SK-N-SH (cell line): Measurements from ENCODE around the gene CARMIL3. TPM values are rescaled to one million over a fixed set of nuclear protein-coding genes. Genes with fewer than 3 reads are reported as not detected.

Experiments used
- CTCF ChIA-PET: fragments of 300-600, 350-600 bp; formaldehyde crosslinking; extraction: SDS; loops from one replicate; lab custom pipeline; 2021; lab: Yijun Ruan, JAX
- POLR2A ChIA-PET: fragments of 350-600 bp; sonication (Branson Sonifier 250); formaldehyde crosslinking; extraction: SDS; loops from one replicate; lab custom pipeline; 2020; ENCODE audit warnings: antibody characterized with exemption, inconsistent platforms; lab: Yijun Ruan, JAX
- DNase-seq: peaks from one replicate; pipeline ENCODE4 v3.0.0; 2012
- H2AFZ ChIP-seq: fragments of 200-600 bp; sonication (generic); 2 replicates; pipeline ENCODE4 v1.8.1; 2016; ENCODE audit warnings: antibody characterized with exemption, mild to moderate bottlenecking, low read depth
- H3F3A ChIP-seq: fragments of 200-600 bp; sonication (generic); replicated peaks from 2 replicates; pipeline ENCODE3; 2016; ENCODE audit warnings: antibody characterized with exemption, mild to moderate bottlenecking; ENCODE audit not compliant: insufficient read depth
- H3K27ac ChIP-seq, 2 experiments: fragments of 200-500 bp in 1 of 2; fragments of 200-600 bp in 1 of 2; sonication (Bioruptor generic) in 1 of 2; sonication (generic), shearing (Covaris generic) in 1 of 2; 2 replicates each; pipeline versions ENCODE4 v1.5.1 to v1.6.1; 2014 to 2016; ENCODE audit warnings: low read depth in 2 of 2, inconsistent platforms in 1 of 2, low read length in 1 of 2, mild to moderate bottlenecking in 1 of 2, mixed read lengths in 1 of 2
- H3K27me3 ChIP-seq: fragments of 200-600 bp; sonication (generic), shearing (Covaris generic); 2 replicates; pipeline ENCODE4 v1.6.1; 2016; ENCODE audit warnings: mixed run types; ENCODE audit not compliant: insufficient read depth
- H3K36me3 ChIP-seq, 2 experiments: fragments of 200-500 bp in 1 of 2; fragments of 200-600 bp in 1 of 2; sonication (Bioruptor generic) in 1 of 2; sonication (generic) in 1 of 2; replicated peaks in 1 of 2; 2 replicates each; pipeline versions ENCODE3 to v1.5.1; 2014 to 2016; ENCODE audit warnings: low read length in 1 of 2, mild to moderate bottlenecking in 1 of 2; ENCODE audit not compliant: insufficient read depth in 2 of 2, control insufficient read depth in 1 of 2
- H3K4me1 ChIP-seq, 2 experiments: fragments of 200-500 bp in 1 of 2; fragments of 200-600 bp in 1 of 2; sonication (Bioruptor generic) in 1 of 2; sonication (generic), shearing (Covaris generic) in 1 of 2; 2 replicates each; pipeline versions ENCODE4 v1.5.1 to v1.6.1; 2014 to 2016; ENCODE audit warnings: low read depth in 1 of 2, low read length in 1 of 2, mixed run types in 1 of 2; ENCODE audit not compliant: insufficient read depth in 2 of 2, control insufficient read depth in 1 of 2
- H3K4me2 ChIP-seq: fragments of 200-600 bp; sonication (generic), shearing (Covaris generic); 2 replicates; pipeline ENCODE4 v1.6.1; 2017; ENCODE audit warnings: mixed run types
- H3K4me3 ChIP-seq, 2 experiments: fragments of 200-500 bp in 1 of 2; fragments of 200-600 bp in 1 of 2; sonication (Bioruptor generic) in 1 of 2; sonication (generic), shearing (Covaris generic) in 1 of 2; 2 replicates each; pipeline versions ENCODE4 v1.5.1 to v1.8.1; 2014 to 2016; ENCODE audit warnings: low read depth in 2 of 2, inconsistent platforms in 1 of 2, low read length in 1 of 2, mild to moderate bottlenecking in 1 of 2, mixed read lengths in 1 of 2, moderate library complexity in 1 of 2
- H3K79me2 ChIP-seq: fragments of 200-600 bp; sonication (generic); 2 replicates; pipeline ENCODE4 v1.8.1; 2017; ENCODE audit warnings: mild to moderate bottlenecking; ENCODE audit not compliant: insufficient read depth
- H3K9ac ChIP-seq: fragments of 200-600 bp; sonication (generic); 2 replicates; pipeline ENCODE4 v1.6.1; 2017; ENCODE audit warnings: mixed run types
- H3K9me2 ChIP-seq: fragments of 200-600 bp; sonication (generic); 2 replicates; pipeline ENCODE4 v1.6.1; 2017; ENCODE audit warnings: mixed run types
- H3K9me3 ChIP-seq: fragments of 200-600 bp; sonication (generic); 2 replicates; pipeline ENCODE4 v1.6.1; 2017; ENCODE audit warnings: mixed run types, mild to moderate bottlenecking, moderate library complexity
- H4K20me1 ChIP-seq: fragments of 200-600 bp; sonication (generic); 2 replicates; pipeline ENCODE4 v1.6.1; 2017; ENCODE audit warnings: mild to moderate bottlenecking, mixed run types; ENCODE audit not compliant: insufficient read depth
- CHD2 ChIP-seq: fragments of 150-350 bp; IDR thresholded peaks from 2 replicates; pipeline ENCODE4 v1.6.1; 2018; ENCODE audit warnings: low read length; ENCODE audit not compliant: partially characterized antibody
- CTCF ChIP-seq: fragments of 200-600 bp; sonication (generic); IDR thresholded peaks from 2 replicates; pipeline ENCODE4 v1.6.1; 2017; ENCODE audit warnings: antibody characterized with exemption, mild to moderate bottlenecking, moderate library complexity
- ELF1 ChIP-seq: IDR thresholded peaks from 2 replicates; pipeline ENCODE4 v1.4.0; 2012
- EP300 ChIP-seq, 2 experiments: IDR thresholded peaks; 2 replicates each; pipeline versions ENCODE4 v1.4.0 to v1.6.1; 2012; ENCODE audit warnings: borderline replicate concordance in 1 of 2, low read depth in 1 of 2, low read length in 1 of 2
- FOSL2 ChIP-seq: IDR thresholded peaks from 2 replicates; pipeline ENCODE4 v1.4.0; 2012; ENCODE audit warnings: low read depth, mild to moderate bottlenecking, moderate library complexity, borderline replicate concordance
- FOXJ3 ChIP-seq: sonication (generic); formaldehyde crosslinking; IDR thresholded peaks from 2 replicates; pipeline ENCODE4 v1.5.1; 2020; ENCODE audit warnings: mild to moderate bottlenecking, missing genetic modification reagents
- GATA2 ChIP-seq: sonication (generic); formaldehyde crosslinking; IDR thresholded peaks from 2 replicates; pipeline ENCODE4 v1.5.0; 2020; ENCODE audit warnings: mild to moderate bottlenecking, missing genetic modification reagents
- MAX ChIP-seq: IDR thresholded peaks from 2 replicates; pipeline ENCODE4 v1.4.0; 2012; ENCODE audit warnings: low read depth
- MEF2A ChIP-seq: IDR thresholded peaks from 2 replicates; pipeline ENCODE4 v1.4.0; 2012; ENCODE audit warnings: low read depth, borderline replicate concordance
- MXI1 ChIP-seq: IDR thresholded peaks from 2 replicates; pipeline ENCODE4 v1.6.1; 2012; ENCODE audit warnings: mild to moderate bottlenecking, low read depth, low read length, improper control_type of control experiment
- RCOR1 ChIP-seq: fragments of 150-350 bp; IDR thresholded peaks from 2 replicates; pipeline ENCODE4 v1.6.1; 2017; ENCODE audit warnings: antibody characterized with exemption, low read length
- TCF12 ChIP-seq: IDR thresholded peaks from 2 replicates; pipeline ENCODE4 v1.4.0; 2012
- TEAD4 ChIP-seq: IDR thresholded peaks from 2 replicates; pipeline ENCODE4 v1.4.0; 2012; ENCODE audit warnings: mild to moderate bottlenecking, borderline replicate concordance; ENCODE audit not compliant: insufficient read depth
- USF2 ChIP-seq: fragments of 150-350 bp; IDR thresholded peaks from 2 replicates; pipeline ENCODE4 v1.6.1; 2017; ENCODE audit warnings: antibody characterized with exemption, low read length, low read depth, borderline replicate concordance
- WGBS: methylation state at CpG from one replicate; pipeline ENCODE4 v1.1.6; 2017; ENCODE audit warnings: low lambda C conversion rate; 5-methylcytosine and 5-hydroxymethylcytosine counted together
- polyA plus RNA-seq, 3 experiments: library from polyadenylated mRNA; depleted of rRNA; stranded (reverse); fragments of >200 nt; gene quantifications; 2 replicates each; pipeline ENCODE4 v1.2.3, GENCODE V29; 2012

Gene CARMIL3
- polyA plus RNA-seq, 1 of the 3 experiments (the other 2 are of a cell fraction): 0.43 TPM

- no peaks in the 10 kb centered on the region for H3K9me3 ChIP-seq
- no peak overlapping the region for H3K9ac ChIP-seq
- H3K4me1 ChIP-seq: peaks cover 0 to 3% of the 10 kb centered on the region in 2 experiments; a peak in 1 of 4 replicates
- peak; percentile 14 for DNase-seq
- H3K9me2 ChIP-seq: no peaks in the 10 kb centered on the region
- TF ChIP-seq MAX (no peak), CTCF (no peak)
- no peaks in the 10 kb centered on the region; the same call in 1 of the 2 replicates for H3K27me3 ChIP-seq
- H3F3A ChIP-seq: no peaks in the 10 kb centered on the region
- no peaks in the 10 kb centered on the region for H3K36me3 ChIP-seq
- no peak overlapping the region for H2AFZ ChIP-seq
- H3K79me2 ChIP-seq: no peaks in the 10 kb centered on the region
- no peak overlapping the region for H3K27ac ChIP-seq
- no peak overlapping the region for H3K4me3 ChIP-seq
- WGBS: 56% methylated on average over 4 of the region's 4 CpGs
- ChIA-PET CTCF (interaction anchor here (1.4 to 42.8 kb wide), 4 partner anchors 13 to 51 kb away, joined by 3 to 1159 read pairs (median 145); partner anchors contain the start of genes CPNE6 and PCK2), POLR2A (no interaction called here)
- no peak overlapping the region for H3K4me2 ChIP-seq
- no peaks in the 10 kb centered on the region for H4K20me1 ChIP-seq
Observed at GRCh38 chr14:24063263-24063836, 11.5 kb downstream of the CARMIL3 start.

- no peak for TF ChIP-seq MXI1
- H3F3A ChIP-seq: no peaks in the 10 kb centered on the region
- POLR2A ChIA-PET: interaction anchor here (0.7 kb wide), 1 partner anchor 18 kb away, joined by 3 read pairs; no protein-coding TSS in a partner anchor
- no peaks in the 10 kb centered on the region; the same call in 1 of the 2 replicates for H3K27me3 ChIP-seq
- no peak overlapping the region for H2AFZ ChIP-seq
- H3K9me3 ChIP-seq: no peaks in the 10 kb centered on the region
- 50% methylated on average over 3 of the region's 7 CpGs for WGBS
- DNase-seq: peak; percentile 17
- no peaks in the 10 kb centered on the region for H4K20me1 ChIP-seq
- H3K4me1 ChIP-seq: no peaks in the 10 kb centered on the region
- no peak overlapping the region for H3K27ac ChIP-seq
- CTCF ChIA-PET: interaction anchor here (1.1 to 42.8 kb wide), 6 partner anchors 10 to 244 kb away, joined by 3 to 1159 read pairs (median 4); partner anchors contain the start of genes CIDEB, IRF9 and PCK2
- no peaks in the 10 kb centered on the region for H3K36me3 ChIP-seq
- H3K9me2 ChIP-seq: no peaks in the 10 kb centered on the region
- H3K9ac ChIP-seq: no peak overlapping the region
- H3K4me3 ChIP-seq: no peak overlapping the region
- H3K4me2 ChIP-seq: no peak overlapping the region
- H3K79me2 ChIP-seq: no peaks in the 10 kb centered on the region
Observed at GRCh38 chr14:24064091-24064795, 12.4 kb downstream of the CARMIL3 start.

GRCh38 chr14:24064856-24065255 lies 13.0 kb downstream of the CARMIL3 start:
- ChIA-PET POLR2A (interaction anchor here (0.7 kb wide), 1 partner anchor 17 kb away, joined by 3 read pairs; no protein-coding TSS in a partner anchor), CTCF (interaction anchor here (1.1 to 42.8 kb wide), 5 partner anchors 9 to 243 kb away, joined by 3 to 1159 read pairs (median 4); partner anchors contain the start of genes CIDEB, IRF9 and PCK2)
- Histone ChIP-seq H3K9ac (no peak overlapping the region), H4K20me1 (no peaks in the 10 kb centered on the region), H3F3A (no peaks in the 10 kb centered on the region), H3K4me2 (no peak overlapping the region), H3K27ac (no peak overlapping the region), H3K79me2 (no peaks in the 10 kb centered on the region), H3K9me2 (no peaks in the 10 kb centered on the region), H3K4me3 (no peak overlapping the region), H3K4me1 (no peaks in the 10 kb centered on the region), H2AFZ (no peak overlapping the region), H3K27me3 (no peaks in the 10 kb centered on the region; the same call in 1 of the 2 replicates), H3K9me3 (no peaks in the 10 kb centered on the region), H3K36me3 (no peaks in the 10 kb centered on the region)
- peak; percentile 31 for DNase-seq
- WGBS: 79% methylated on average over 8 of the region's 15 CpGs
- TF ChIP-seq TEAD4 (no peak), FOSL2 (no peak), EP300 (IDR thresholded peaks at IDR 0.05; ENCODE audit: borderline replicate concordance in 1 of 2, low read depth in 1 of 2, low read length in 1 of 2) (no peak), GATA2 (CRISPR knock-in tag) (no peak), ELF1 (no peak), RCOR1 (no peak), FOXJ3 (CRISPR knock-in tag) (no peak), MEF2A (no peak), CHD2 (no peak), TCF12 (no peak), CTCF (no peak), USF2 (no peak)
